Raji (cell line): ENCODE results near the gene RPLP2.

ENCODE experiments used
- POLR2A ChIP-seq: IDR thresholded peaks from 2 replicates; pipeline ENCODE4 v1.6.1; 2011; ENCODE audit warnings: low read depth, low read length, control low read depth; ENCODE audit not compliant: insufficient read depth

Gene RPLP2

GRCh38 chr11:837990-838307 is 28.2 kb downstream of the RPLP2 start:
- TF ChIP-seq POLR2A: no peak

- TF ChIP-seq POLR2A: no peak
These were observed 28.9 kb downstream of the RPLP2 start for GRCh38 chr11:838441-839279.

- 0 out of 2 replicates have a peak, but pooled peaks have one; percentile 17 for TF ChIP-seq POLR2A
These were observed 29.5 kb downstream of the RPLP2 start for GRCh38 chr11:839280-839623.

GRCh38 chr11:839875-840617 is 30.3 kb downstream of the RPLP2 start:
- TF ChIP-seq POLR2A: no peak

- TF ChIP-seq POLR2A: no peak
These were observed 32.2 kb downstream of the RPLP2 start for GRCh38 chr11:841981-842369.

GRCh38 chr11:842370-843002 is 32.7 kb downstream of the RPLP2 start, which contains the start of the genes POLR2L and TSPAN4:
Gene POLR2L (minus strand): TSS chr11:842529. CDS start chr11:842508, 21 bp downstream.
Gene TSPAN4 (plus strand): TSS chr11:842852. CDS start chr11:850305, 7,453 bp downstream.
- TF ChIP-seq POLR2A: peak; percentile 97

- no peak for TF ChIP-seq POLR2A
These were observed 33.4 kb downstream of the RPLP2 start for GRCh38 chr11:843086-843734.

- no peak for TF ChIP-seq POLR2A
These were observed 34.3 kb downstream of the RPLP2 start for GRCh38 chr11:843818-844692.

- TF ChIP-seq POLR2A: no peak
These were observed 35.2 kb downstream of the RPLP2 start for GRCh38 chr11:844693-845644.

- TF ChIP-seq POLR2A: no peak
These were observed 36.2 kb downstream of the RPLP2 start for GRCh38 chr11:845872-846495.

GRCh38 chr11:846496-847098 is 36.8 kb downstream of the RPLP2 start:
- no peak for TF ChIP-seq POLR2A

- TF ChIP-seq POLR2A: no peak
These were observed 38.1 kb downstream of the RPLP2 start for GRCh38 chr11:847876-848275.
